ENCODE results near the gene AK4. TPM values are rescaled to one million over a fixed set of nuclear protein-coding genes. Genes with fewer than 3 reads are reported as not detected.

The AK4 gene
- total RNA-seq, 4 donors from 2014 or later: 39.9 to 83.2 (median 49.0) TPM

- DNase-seq (ENCODE audit: low spot score in 2 of 2): no peak
- WGBS, 2 donors: 58 to 68% methylated on average over 10 of the region's 10 CpGs
- TF ChIP-seq CTCF (IDR thresholded peaks at IDR 0.05) (no peak), POLR2A (IDR thresholded peaks at IDR 0.05) (no peak)
- H3K4me3 ChIP-seq (ENCODE audit: low read depth, poor library complexity, severe bottlenecking): no peak overlapping the region
- intact Hi-C loops (cut with DNase I; ENCODE audit: low total_unique reads): no loop called here
Measured at GRCh38 chr1:65277605-65278347, 129.8 kb downstream of the AK4 start.

- H3K4me3 ChIP-seq (ENCODE audit: low read depth, poor library complexity, severe bottlenecking): no peak overlapping the region
- no peak for DNase-seq (ENCODE audit: low spot score in 2 of 2)
- intact Hi-C loops (cut with DNase I; ENCODE audit: low total_unique reads): no loop called here
- TF ChIP-seq POLR2A (IDR thresholded peaks at IDR 0.05): no peak
- TF ChIP-seq CTCF (IDR thresholded peaks at IDR 0.05): no peak
- WGBS, 2 donors: 52 to 54% methylated on average over 5 of the region's 5 CpGs
Measured at GRCh38 chr1:65278376-65279069, 130.5 kb downstream of the AK4 start.

- no peak for DNase-seq (ENCODE audit: low spot score in 2 of 2)
- intact Hi-C loops (cut with DNase I; ENCODE audit: low total_unique reads): no loop called here
- WGBS, 2 donors: 49 to 60% methylated on average over 5 of the region's 5 CpGs
- H3K4me3 ChIP-seq (ENCODE audit: low read depth, poor library complexity, severe bottlenecking): no peak overlapping the region
- TF ChIP-seq CTCF (IDR thresholded peaks at IDR 0.05): no peak
- no peak for TF ChIP-seq POLR2A (IDR thresholded peaks at IDR 0.05)
Measured at GRCh38 chr1:65279070-65279779, 131.2 kb downstream of the AK4 start.

Other genes with a start within 250 kb of the AK4 start
- gene JAK1, start 181.7 kb upstream of the AK4 start, total RNA-seq: 100 to 1,000 TPM in 3 of 4 donors, 10 to 100 TPM in 1; 97.1 to 159 (median 129) TPM
- gene DNAJC6, start 161.3 kb downstream of the AK4 start, total RNA-seq: 1 to 10 TPM in 3 of 4 donors, under 1 TPM in 1; 0.99 to 3.6 (median 2.5) TPM

All from lower leg skin (tissue), 4 donors.